Measurements from ENCODE around the gene SLC28A2. TPM values are rescaled to one million over a fixed set of nuclear protein-coding genes. Genes with fewer than 3 reads are reported as not detected.
"Not testable (repeated sequence)": the region's sequence is repeated elsewhere in the genome, so short reads cannot be mapped to it uniquely, and the experiment has no call there.

SLC28A2 gene
- total RNA-seq, 1 experiment from 2014 or later: 0.08 TPM

GRCh38 chr15:45262906-45263461 is 10.9 kb downstream of the SLC28A2 start:
- DNase-seq (ENCODE audit: low read depth): no peak

- no peak for DNase-seq (ENCODE audit: low read depth)
Observed at GRCh38 chr15:45263854-45264253, 11.8 kb downstream of the SLC28A2 start.

- no peak for DNase-seq (ENCODE audit: low read depth)
Observed at GRCh38 chr15:45265506-45265905, 13.5 kb downstream of the SLC28A2 start.

GRCh38 chr15:45268135-45268534 is 16.1 kb downstream of the SLC28A2 start:
- no peak for DNase-seq (ENCODE audit: low read depth)

- DNase-seq (ENCODE audit: low read depth): no peak
Observed at GRCh38 chr15:45274636-45275380, 22.8 kb downstream of the SLC28A2 start.

GRCh38 chr15:45276831-45277230 is 24.8 kb downstream of the SLC28A2 start:
- peak; percentile 23 for DNase-seq (ENCODE audit: low read depth)

GRCh38 chr15:45279024-45279698 is 27.1 kb downstream of the SLC28A2 start:
- DNase-seq (ENCODE audit: low read depth): peak; percentile 96

- DNase-seq (ENCODE audit: low read depth): no peak
Observed at GRCh38 chr15:45285413-45285812, 33.4 kb downstream of the SLC28A2 start.

- DNase-seq (ENCODE audit: low read depth): no peak
Observed at GRCh38 chr15:45287390-45287956, 35.4 kb downstream of the SLC28A2 start.

- no peak for DNase-seq (ENCODE audit: low read depth)
Observed at GRCh38 chr15:45288947-45289346, 36.9 kb downstream of the SLC28A2 start.

- no peak for DNase-seq (ENCODE audit: low read depth)
Observed at GRCh38 chr15:45291822-45292582, 40.0 kb downstream of the SLC28A2 start.

GRCh38 chr15:45293326-45293725 is 41.3 kb downstream of the SLC28A2 start:
- not testable (repeated sequence) for DNase-seq (ENCODE audit: low read depth)

GRCh38 chr15:45298964-45299378 is 46.9 kb downstream of the SLC28A2 start:
- DNase-seq (ENCODE audit: low read depth): not testable (repeated sequence)

- no peak for DNase-seq (ENCODE audit: low read depth)
Observed at GRCh38 chr15:45304711-45305110, 52.7 kb downstream of the SLC28A2 start.

GRCh38 chr15:45306105-45306504 is 54.1 kb downstream of the SLC28A2 start:
- no peak for DNase-seq (ENCODE audit: low read depth)

GRCh38 chr15:45307230-45307924 is 55.3 kb downstream of the SLC28A2 start:
- DNase-seq (ENCODE audit: low read depth): peak; percentile 58

GRCh38 chr15:45314117-45314516 is 62.1 kb downstream of the SLC28A2 start:
- DNase-seq (ENCODE audit: low read depth): not testable (repeated sequence)

- peak; percentile 46 for DNase-seq (ENCODE audit: low read depth)
Observed at GRCh38 chr15:45314960-45315359, 62.9 kb downstream of the SLC28A2 start.

- no peak for DNase-seq (ENCODE audit: low read depth)
Observed at GRCh38 chr15:45319472-45320214, 67.6 kb downstream of the SLC28A2 start.
